Right forelimb (tissue), 1 donor: Measurements from ENCODE around the gene SBNO1.
A peak's percentile ranks its signal among the peaks of the same experiment; 100 is the strongest.
"Not testable (repeated sequence)": the region's sequence is repeated elsewhere in the genome, so short reads cannot be mapped to it uniquely, and the experiment has no call there.

Experiments used
- DNase-seq: peaks from one replicate; pipeline ENCODE4 v3.0.0-alpha.2; 2018

The SBNO1 gene

GRCh38 chr12:123364532-123365024, at the start of gene SBNO1:
Gene SBNO1 (minus strand): TSS chr12:123364847. CDS start chr12:123350441, 14,406 bp downstream.
- DNase-seq: no peak

- no peak for DNase-seq
These were observed 45.4 kb upstream of the SBNO1 start for GRCh38 chr12:123410041-123410412.

GRCh38 chr12:123409284-123410040, 44.8 kb upstream of the SBNO1 start:
- not testable (repeated sequence) for DNase-seq

GRCh38 chr12:123408619-123409018, 44.0 kb upstream of the SBNO1 start:
- not testable (repeated sequence) for DNase-seq

- not testable (repeated sequence) for DNase-seq
These were observed 43.3 kb upstream of the SBNO1 start for GRCh38 chr12:123407934-123408333.

- not testable (repeated sequence) for DNase-seq
These were observed 42.6 kb upstream of the SBNO1 start for GRCh38 chr12:123407269-123407668.

GRCh38 chr12:123404581-123404980, 39.9 kb upstream of the SBNO1 start:
- DNase-seq: no peak

- DNase-seq: no peak
These were observed 37.4 kb upstream of the SBNO1 start for GRCh38 chr12:123401753-123402683.

GRCh38 chr12:123399255-123399617, 34.6 kb upstream of the SBNO1 start:
- DNase-seq: no peak

GRCh38 chr12:123398550-123399254, 34.1 kb upstream of the SBNO1 start:
- peak; percentile 65 for DNase-seq

- no peak for DNase-seq
These were observed 33.5 kb upstream of the SBNO1 start for GRCh38 chr12:123398177-123398549.

- no peak for DNase-seq
These were observed 32.8 kb upstream of the SBNO1 start for GRCh38 chr12:123397400-123397799.

- DNase-seq: no peak
These were observed 32.3 kb upstream of the SBNO1 start for GRCh38 chr12:123396954-123397353.

- DNase-seq: no peak
These were observed 31.9 kb upstream of the SBNO1 start for GRCh38 chr12:123396543-123396942.

GRCh38 chr12:123395236-123395635, 30.6 kb upstream of the SBNO1 start:
- DNase-seq: no peak

GRCh38 chr12:123393747-123394146, 29.1 kb upstream of the SBNO1 start:
- no peak for DNase-seq

GRCh38 chr12:123391546-123392343, 27.1 kb upstream of the SBNO1 start:
- no peak for DNase-seq

- no peak for DNase-seq
These were observed 26.1 kb upstream of the SBNO1 start for GRCh38 chr12:123390498-123391426.

- no peak for DNase-seq
These were observed 25.1 kb upstream of the SBNO1 start for GRCh38 chr12:123389560-123390351.

- no peak for DNase-seq
These were observed 24.4 kb upstream of the SBNO1 start for GRCh38 chr12:123388951-123389559.
